Mononuclear cell (primary cell): ENCODE data around the gene UFD1. TPM values are rescaled to one million over a fixed set of nuclear protein-coding genes. Genes with fewer than 3 reads are reported as not detected.

ENCODE experiments used
- H3K27me3 ChIP-seq: 2 replicates; pipeline ENCODE4 v1.6.0; 2011; ENCODE audit warnings: low read length, control low read depth; ENCODE audit not compliant: insufficient read depth
- H3K4me1 ChIP-seq: 2 replicates; pipeline ENCODE4 v1.5.1; 2011; ENCODE audit warnings: mild to moderate bottlenecking, low read length, control low read depth; ENCODE audit not compliant: insufficient read depth
- H3K4me3 ChIP-seq: 2 replicates; pipeline ENCODE4 v1.5.1; 2011; ENCODE audit warnings: mild to moderate bottlenecking, low read length, moderate library complexity
- H3K9me3 ChIP-seq: 2 replicates; pipeline ENCODE4 v1.5.1; 2011; ENCODE audit warnings: low read depth, mild to moderate bottlenecking, control low read depth, low read length
- total RNA-seq: library from RNA; depleted of rRNA; stranded (reverse); fragments of >200 nt; gene quantifications from one replicate; pipeline ENCODE4 v1.2.3, GENCODE V29; 2012

The UFD1 gene
- total RNA-seq, 1 donor, result 64.6 TPM

DNA sequence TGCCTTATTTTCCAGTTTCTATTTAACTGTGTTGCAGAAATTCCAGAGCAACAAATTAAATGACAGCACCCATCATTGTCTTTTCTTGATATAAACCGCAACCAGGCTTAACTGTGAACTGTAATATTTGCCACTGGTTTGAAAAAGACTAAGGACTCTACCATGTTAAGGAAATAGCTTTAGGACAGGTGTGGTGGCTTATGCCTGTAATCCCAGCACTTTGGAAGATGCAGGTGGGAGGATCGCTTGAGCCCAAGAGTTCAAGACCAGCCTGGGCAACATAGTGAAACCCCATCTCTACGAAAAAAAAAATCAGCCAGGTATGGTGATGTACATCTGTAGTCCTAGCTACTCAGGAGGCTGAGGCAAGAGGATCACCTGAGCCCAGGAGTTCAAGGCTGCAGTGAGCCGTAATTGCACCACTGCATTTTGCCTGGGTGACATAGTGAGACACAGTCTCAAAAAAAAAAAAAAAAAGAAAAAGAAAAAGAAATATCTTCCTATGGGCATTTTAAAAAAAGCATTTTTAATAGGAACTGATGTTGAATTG, 76.3 kb downstream of the UFD1 start:
- no peak overlapping the region for H3K4me3 ChIP-seq
- H3K9me3 ChIP-seq, result no peaks in the 10 kb centered on the region
- H3K27me3 ChIP-seq, result no peaks in the 10 kb centered on the region
- H3K4me1 ChIP-seq, result no peaks in the 10 kb centered on the region

DNA sequence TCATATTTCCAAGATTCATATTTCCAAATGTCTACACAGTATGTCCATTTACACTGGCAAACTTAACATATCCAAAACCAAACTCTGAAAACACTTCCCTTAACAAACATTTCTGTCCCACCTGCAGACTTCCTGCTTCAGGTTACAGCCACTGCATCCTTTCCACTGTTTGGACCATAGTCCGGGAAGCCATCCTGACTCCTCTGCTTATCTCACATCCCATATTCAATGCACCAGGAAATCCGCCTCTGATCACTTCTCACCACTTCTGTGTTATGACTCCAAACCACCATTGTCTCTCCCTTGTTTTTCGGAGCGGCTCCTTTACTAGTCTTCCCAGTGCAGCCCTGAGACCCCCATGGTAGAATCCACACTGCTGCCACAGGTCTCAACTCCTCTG, 77.5 kb downstream of the UFD1 start:
- Histone ChIP-seq H3K4me3 (no peak overlapping the region), H3K27me3 (no peaks in the 10 kb centered on the region), H3K9me3 (no peaks in the 10 kb centered on the region), H3K4me1 (no peaks in the 10 kb centered on the region)

DNA sequence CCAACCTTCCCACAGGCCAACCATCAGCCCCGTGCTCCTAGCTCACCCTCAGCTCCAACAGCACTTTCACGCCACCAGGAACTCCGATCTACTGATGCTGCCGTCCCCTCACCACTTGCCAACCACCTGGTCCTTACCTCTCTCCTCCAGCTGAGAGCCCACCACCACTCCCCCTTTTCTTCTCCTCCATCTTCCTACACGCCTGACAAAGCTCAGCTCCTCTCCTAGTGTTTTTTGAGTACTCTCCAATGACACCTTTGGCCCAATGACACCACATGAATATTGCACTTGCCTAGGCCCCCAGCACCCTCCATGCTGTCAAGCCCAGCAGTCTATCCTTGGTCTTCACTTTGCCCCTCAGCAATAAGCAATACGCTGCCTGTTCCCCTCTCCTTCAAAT, 78.1 kb downstream of the UFD1 start:
- Histone ChIP-seq H3K27me3 (no peaks in the 10 kb centered on the region), H3K4me3 (no peak overlapping the region), H3K4me1 (no peaks in the 10 kb centered on the region), H3K9me3 (no peaks in the 10 kb centered on the region)

Other genes with a start within 250 kb of the UFD1 start
- gene CLTCL1, start 187.5 kb downstream of the UFD1 start, total RNA-seq, result 1.7 TPM
- 11.0 TPM for gene HIRA, start 47.5 kb downstream of the UFD1 start, total RNA-seq
- gene MRPL40, start 46.6 kb downstream of the UFD1 start, total RNA-seq, result 10.0 TPM
- 14.4 TPM for gene C22orf39, start 31.5 kb downstream of the UFD1 start, total RNA-seq
- gene CDC45, start 727 bp upstream of the UFD1 start, total RNA-seq, result 0.42 TPM
- gene CLDN5, start 45.2 kb upstream of the UFD1 start, total RNA-seq, result 9.3 TPM
- gene SEPTIN5, start 235.3 kb upstream of the UFD1 start, total RNA-seq, result 20.9 TPM
- 36.1 TPM for gene GP1BB, start 244.3 kb upstream of the UFD1 start, total RNA-seq